ENCODE data around the gene SLC22A16.
"Not testable (repeated sequence)": the region's sequence is repeated elsewhere in the genome, so short reads cannot be mapped to it uniquely, and the experiment has no call there.

The SLC22A16 gene, protein sequence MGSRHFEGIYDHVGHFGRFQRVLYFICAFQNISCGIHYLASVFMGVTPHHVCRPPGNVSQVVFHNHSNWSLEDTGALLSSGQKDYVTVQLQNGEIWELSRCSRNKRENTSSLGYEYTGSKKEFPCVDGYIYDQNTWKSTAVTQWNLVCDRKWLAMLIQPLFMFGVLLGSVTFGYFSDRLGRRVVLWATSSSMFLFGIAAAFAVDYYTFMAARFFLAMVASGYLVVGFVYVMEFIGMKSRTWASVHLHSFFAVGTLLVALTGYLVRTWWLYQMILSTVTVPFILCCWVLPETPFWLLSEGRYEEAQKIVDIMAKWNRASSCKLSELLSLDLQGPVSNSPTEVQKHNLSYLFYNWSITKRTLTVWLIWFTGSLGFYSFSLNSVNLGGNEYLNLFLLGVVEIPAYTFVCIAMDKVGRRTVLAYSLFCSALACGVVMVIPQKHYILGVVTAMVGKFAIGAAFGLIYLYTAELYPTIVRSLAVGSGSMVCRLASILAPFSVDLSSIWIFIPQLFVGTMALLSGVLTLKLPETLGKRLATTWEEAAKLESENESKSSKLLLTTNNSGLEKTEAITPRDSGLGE

DNA sequence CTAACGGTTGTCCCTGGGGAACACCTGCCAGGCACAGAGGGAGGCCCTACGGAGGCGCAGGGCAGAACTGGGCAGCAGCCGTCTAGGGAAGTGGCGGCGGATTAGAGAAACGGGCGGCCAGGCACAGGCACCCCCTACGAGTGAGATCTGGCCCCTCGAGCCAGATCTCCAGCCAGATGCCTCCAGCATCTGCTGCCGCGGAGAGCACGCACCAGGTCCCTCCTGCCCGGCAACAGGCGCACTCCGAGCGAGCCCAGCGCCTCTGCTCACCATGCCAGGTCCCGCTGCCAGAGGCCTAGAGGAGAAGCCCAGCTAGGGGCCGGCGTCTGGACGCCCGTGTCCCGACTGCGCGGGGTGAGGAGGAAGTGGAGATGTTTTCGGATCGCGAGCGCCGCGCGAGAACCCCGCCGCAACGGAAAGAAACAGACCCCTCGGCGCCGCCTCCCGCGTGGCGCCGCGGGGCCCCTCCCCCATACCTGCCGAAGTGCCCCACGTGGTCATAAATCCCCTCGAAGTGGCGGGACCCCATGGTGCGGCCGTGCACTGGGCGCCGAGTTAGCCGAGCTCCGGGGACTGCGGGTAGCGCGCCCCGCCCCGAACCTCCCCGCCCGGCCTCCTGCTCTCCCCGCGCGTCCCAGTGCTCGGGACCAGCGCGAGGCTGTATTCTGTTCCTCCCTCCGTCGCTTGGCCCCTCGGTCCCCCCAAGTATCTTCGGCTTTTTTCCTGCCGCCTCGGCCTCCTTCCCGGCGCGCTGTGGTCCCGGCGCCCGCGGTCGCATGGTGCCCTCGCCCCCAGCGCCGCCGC, at the start of gene SLC22A16:
Gene SLC22A16, minus strand, starts transcription at position 568 of the 804 bp plus-strand sequence. Its CDS starts 39 bp downstream, at position 529.
- in situ Hi-C loops (cut with MboI; ENCODE audit: low sequenced_read_pairs): no loop called here

DNA sequence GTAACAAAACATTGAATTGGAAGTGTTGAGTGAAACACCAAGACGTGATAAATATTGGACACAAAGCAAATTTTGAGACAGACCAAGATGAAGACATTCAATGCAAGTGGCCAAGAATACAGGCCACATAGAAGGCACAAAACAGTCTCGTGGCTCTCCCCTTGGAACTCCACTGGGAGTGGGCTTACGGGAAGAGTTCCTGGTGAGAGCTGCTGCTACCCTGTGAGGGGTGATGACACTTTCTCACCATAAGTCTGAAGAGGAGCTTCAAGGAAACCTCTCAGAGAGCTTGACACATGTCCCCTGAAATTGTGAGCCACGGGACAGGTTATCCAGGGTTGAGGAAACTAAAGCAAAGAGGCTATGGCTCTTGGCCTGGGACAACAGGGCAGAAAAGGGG, 48.6 kb upstream of the SLC22A16 start:
- in situ Hi-C loops (cut with MboI; ENCODE audit: low sequenced_read_pairs): no loop called here

- in situ Hi-C loops (cut with MboI; ENCODE audit: low sequenced_read_pairs): no loop called here
Measured at GRCh38 chr6:110524305-110524704, 47.9 kb upstream of the SLC22A16 start.

DNA sequence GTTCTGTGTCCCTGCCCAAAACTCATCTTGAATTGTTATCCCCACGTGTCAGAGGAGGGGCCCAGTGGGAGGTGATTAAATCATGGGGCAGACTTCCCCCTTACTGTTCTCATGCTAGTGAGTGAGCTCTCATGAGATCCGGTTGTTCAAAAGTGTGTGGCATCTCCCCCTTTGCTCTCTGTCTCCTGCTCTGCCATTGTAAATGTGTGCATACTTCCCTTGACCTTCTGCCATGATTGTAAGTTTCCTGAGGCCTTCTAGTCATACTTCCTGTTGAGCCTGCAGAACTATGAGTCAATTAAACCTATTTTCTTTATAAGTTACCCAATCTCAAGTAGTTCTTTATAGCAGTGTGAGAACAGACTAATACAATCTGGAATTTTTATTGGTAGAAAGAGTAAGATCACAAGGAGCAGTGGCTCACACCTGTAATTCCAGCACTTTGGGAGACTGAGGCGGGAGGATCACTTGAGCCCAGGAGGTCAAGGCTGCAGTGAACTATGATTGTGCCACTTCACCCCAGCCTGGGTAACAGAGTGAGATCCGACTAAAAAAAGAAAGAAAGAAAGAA, 47.1 kb upstream of the SLC22A16 start:
- in situ Hi-C loops (cut with MboI; ENCODE audit: low sequenced_read_pairs): no loop called here

GRCh38 chr6:110522427-110522826, 46.0 kb upstream of the SLC22A16 start:
- in situ Hi-C loops (cut with MboI; ENCODE audit: low sequenced_read_pairs): no loop called here

DNA sequence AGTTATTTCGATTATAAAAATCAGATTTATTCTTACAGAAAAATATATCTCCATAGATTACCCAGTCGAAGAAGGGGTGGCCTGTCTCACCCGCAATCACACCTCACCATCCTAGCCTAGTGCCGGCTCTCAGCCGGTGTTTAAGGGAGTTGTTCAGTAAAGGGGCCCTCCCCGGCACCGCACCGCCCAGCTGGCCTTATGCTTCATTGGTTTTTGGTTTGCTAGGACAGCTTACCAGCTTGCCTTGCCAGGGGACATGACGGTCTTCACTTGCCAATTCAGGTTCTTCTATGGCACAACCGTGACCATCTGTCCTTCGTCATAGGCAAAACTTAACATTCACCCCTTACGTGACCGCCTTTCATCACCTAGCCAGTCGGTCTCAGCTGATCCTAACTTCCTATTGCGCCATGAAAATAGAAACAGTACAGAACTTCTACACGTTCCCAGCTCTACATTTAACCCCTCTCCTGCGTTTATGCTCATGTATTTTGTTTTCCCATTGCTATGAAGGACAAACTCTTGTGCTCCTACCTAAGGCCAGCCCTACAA, 44.7 kb upstream of the SLC22A16 start:
- in situ Hi-C loops (cut with MboI; ENCODE audit: low sequenced_read_pairs): no loop called here

- in situ Hi-C loops (cut with MboI; ENCODE audit: low sequenced_read_pairs): no loop called here
Measured at GRCh38 chr6:110520209-110520965, 44.0 kb upstream of the SLC22A16 start.

- in situ Hi-C loops (cut with MboI; ENCODE audit: low sequenced_read_pairs): no loop called here
Measured at GRCh38 chr6:110517601-110518281, 41.3 kb upstream of the SLC22A16 start.

GRCh38 chr6:110517034-110517433, 40.6 kb upstream of the SLC22A16 start:
- in situ Hi-C loops (cut with MboI; ENCODE audit: low sequenced_read_pairs): no loop called here

DNA sequence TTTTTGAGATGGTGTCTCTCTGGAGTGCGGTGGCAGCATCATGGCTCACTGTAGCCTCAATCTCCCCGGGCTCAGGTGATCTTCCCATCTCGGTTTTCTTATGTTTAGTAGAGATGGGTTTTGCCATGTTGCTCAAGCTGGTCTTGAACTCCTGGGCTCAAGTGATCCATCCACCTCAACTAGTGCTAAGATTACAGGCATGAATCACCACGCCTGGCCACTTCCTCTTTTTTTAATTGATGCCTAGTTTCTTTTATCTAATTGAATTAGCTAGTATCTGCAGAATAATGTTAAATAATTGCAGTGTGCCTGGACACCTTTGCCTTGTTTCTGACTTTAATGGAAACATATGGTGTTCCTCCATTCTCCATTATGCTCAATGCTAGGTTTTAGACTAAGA, 38.4 kb upstream of the SLC22A16 start:
- in situ Hi-C loops (cut with MboI; ENCODE audit: low sequenced_read_pairs): no loop called here

- in situ Hi-C loops (cut with MboI; ENCODE audit: low sequenced_read_pairs): no loop called here
Measured at GRCh38 chr6:110512991-110513390, 36.6 kb upstream of the SLC22A16 start.

DNA sequence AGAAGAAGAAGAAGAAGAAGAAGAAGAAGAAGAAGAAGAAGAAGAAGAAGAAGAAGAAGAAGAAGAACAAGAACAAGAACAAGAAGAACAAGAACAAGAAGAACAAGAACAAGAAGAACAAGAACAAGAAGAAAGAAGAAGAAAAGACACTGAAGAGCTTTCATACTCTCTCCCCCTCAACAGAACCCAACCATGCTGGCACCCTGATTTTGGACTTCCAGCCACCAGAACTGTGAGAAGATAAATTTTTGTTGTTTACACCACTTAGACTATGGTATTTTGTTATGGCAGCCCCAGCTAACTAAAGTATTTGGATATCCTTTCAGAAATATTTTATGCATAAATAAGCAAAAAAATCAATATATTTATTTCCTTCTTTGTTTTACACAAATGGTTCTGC, 36.1 kb upstream of the SLC22A16 start:
- in situ Hi-C loops (cut with MboI; ENCODE audit: low sequenced_read_pairs): not testable (repeated sequence)

DNA sequence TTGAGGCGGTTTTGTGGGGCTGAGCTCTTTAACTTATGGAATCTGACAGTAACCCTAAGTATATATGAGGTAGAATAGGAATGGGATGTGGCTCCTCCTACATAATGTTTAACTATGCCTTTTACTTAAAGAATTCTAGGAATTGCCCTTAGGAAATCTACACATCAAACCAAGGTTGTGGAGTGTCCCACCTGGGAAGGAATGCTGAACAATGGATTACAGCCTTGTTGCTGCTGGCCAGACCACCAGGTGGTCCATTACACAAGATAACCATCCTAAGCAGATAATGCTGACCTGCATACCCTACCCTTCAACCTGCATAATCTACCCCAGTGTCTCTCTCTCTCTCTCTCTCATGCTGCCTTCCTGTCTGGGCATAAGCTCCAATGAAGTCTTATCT, 35.0 kb upstream of the SLC22A16 start:
- in situ Hi-C loops (cut with MboI; ENCODE audit: low sequenced_read_pairs): no loop called here

DNA sequence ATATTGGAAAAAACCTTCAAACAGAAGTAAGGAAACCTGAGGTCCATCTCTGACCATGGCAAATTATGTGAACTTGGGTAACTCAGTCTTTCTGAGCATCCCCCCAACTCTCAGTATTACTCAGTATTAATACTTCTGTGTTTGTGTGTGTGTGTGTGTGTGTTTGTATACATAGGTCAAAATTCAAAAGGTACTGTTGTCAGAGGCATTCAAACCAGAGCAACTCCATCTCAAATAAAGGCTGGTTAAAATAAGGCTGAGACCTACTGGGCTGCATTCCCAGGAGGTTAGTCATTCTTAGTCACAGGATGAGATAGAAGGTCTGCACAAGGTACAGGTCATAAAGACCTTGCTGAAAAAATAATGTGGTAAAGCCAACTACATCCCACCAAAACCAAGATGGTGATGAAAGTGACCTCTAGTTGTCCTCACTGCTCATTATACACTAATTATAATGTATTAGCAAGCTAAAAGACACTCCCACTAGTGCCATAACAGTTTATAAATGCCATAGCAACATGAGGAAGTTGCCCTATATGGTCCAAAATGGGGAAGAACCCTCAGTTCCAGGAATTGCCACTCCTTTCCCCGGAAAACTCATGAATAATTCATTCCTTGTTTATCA, 33.3 kb upstream of the SLC22A16 start:
- in situ Hi-C loops (cut with MboI; ENCODE audit: low sequenced_read_pairs): no loop called here

- in situ Hi-C loops (cut with MboI; ENCODE audit: low sequenced_read_pairs): not testable (repeated sequence)
Measured at GRCh38 chr6:110504891-110505290, 28.5 kb upstream of the SLC22A16 start.

GRCh38 chr6:110495949-110496348, 19.5 kb upstream of the SLC22A16 start:
- in situ Hi-C loops (cut with MboI; ENCODE audit: low sequenced_read_pairs): no loop called here

DNA sequence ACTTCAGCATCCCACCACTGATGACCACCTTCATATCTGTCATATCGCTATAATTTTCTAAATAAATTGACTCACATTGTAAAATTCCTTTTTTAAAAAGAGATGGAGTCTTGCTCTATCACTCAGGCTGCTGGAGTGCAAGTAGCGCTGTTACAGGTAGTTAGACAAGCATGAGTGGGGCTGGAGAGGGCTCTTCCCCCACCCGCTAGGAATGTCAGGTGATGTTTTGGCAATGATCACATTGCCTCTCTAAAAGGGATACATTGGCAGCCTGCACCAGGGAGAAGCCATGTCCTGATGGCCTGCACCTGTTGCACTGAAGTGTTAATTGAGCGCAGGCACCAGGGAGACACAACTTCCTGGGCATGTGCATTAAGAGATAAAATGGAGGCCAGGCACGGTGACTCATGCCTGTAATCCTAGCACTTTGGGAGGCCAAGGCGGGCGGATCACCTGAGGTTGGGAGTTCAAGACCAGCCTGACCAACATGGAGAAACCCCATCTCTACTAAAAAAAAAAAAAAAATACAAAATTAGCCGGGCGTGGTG, 16.9 kb upstream of the SLC22A16 start:
- in situ Hi-C loops (cut with MboI; ENCODE audit: low sequenced_read_pairs): no loop called here

- in situ Hi-C loops (cut with MboI; ENCODE audit: low sequenced_read_pairs): no loop called here
Measured at GRCh38 chr6:110492584-110492983, 16.2 kb upstream of the SLC22A16 start.

All from HL-60/S4 treated with phorbol 12-myristate 13-acetate at 8.2 ng/mL for 4 days and 3 days (cell line).